ENCODE results near the gene OST4.

- TF ChIP-seq POLR2AphosphoS5 (IDR thresholded peaks at IDR 0.05; ENCODE audit: low read depth) = no peak
- no peak for TF ChIP-seq CTCF (IDR thresholded peaks at IDR 0.05; ENCODE audit: insufficient read depth, low read length)
- no peak for TF ChIP-seq GABPA (IDR thresholded peaks at IDR 0.05; ENCODE audit: low read depth)
- TF ChIP-seq SPI1 (IDR thresholded peaks at IDR 0.05; ENCODE audit: borderline replicate concordance, low read depth) = no peak
These were observed 4.9 kb upstream of the OST4 start for GRCh38 chr2:27076323-27076722.

All from HL-60 (cell line).